DND-41 (cell line): ENCODE results near the gene CCDC185.

Experiments used
- CTCF ChIP-seq: IDR thresholded peaks from 2 replicates; pipeline ENCODE4 v1.5.1; 2012; ENCODE audit warnings: borderline replicate concordance, low read length, moderate library complexity, mild to moderate bottlenecking; ENCODE audit not compliant: poor library complexity, severe bottlenecking; ENCODE audit errors: extremely low read depth
- EZH2 ChIP-seq: IDR thresholded peaks from 3 replicates; pipeline ENCODE4 v1.6.1; 2012; ENCODE audit warnings: borderline replicate concordance, low read depth, mild to moderate bottlenecking, moderate library complexity, low read length, inconsistent platforms; ENCODE audit not compliant: severe bottlenecking

DNA sequence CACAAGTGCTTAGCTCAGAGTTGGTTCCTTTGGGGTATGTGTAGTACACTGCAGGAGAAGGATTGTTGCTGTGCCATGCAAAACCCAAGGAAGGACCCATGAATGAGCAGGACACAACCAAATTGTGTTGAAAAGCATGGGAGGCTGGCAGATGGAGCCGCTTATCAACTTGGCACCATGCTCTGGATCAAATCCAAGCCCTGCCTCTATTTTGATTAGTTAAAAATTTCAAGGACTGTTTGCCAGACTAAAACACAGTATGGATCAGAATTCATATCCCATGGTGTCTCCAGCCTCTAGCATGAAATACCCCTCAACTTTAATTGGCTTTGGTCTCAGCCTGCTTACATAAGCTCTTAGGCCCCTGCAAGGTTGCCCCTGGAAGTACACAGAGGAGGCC is 27.8 kb downstream of the CCDC185 start:
- no peak for TF ChIP-seq CTCF
- TF ChIP-seq EZH2, result no peak
